Anterior cingulate cortex (tissue), 58 donors: Measurements from ENCODE around the gene MTHFS.

Experiments
- DNase-seq, 58 donors: peaks; one replicate each; lab custom pipeline; 2025; lab: John Stamatoyannopoulos, UW

MTHFS gene

GRCh38 chr15:79881254-79881653, 15.6 kb downstream of the MTHFS start:
- DNase-seq, result no peak

- no peak for DNase-seq
These were observed 18.6 kb downstream of the MTHFS start for GRCh38 chr15:79878078-79878705.

DNA sequence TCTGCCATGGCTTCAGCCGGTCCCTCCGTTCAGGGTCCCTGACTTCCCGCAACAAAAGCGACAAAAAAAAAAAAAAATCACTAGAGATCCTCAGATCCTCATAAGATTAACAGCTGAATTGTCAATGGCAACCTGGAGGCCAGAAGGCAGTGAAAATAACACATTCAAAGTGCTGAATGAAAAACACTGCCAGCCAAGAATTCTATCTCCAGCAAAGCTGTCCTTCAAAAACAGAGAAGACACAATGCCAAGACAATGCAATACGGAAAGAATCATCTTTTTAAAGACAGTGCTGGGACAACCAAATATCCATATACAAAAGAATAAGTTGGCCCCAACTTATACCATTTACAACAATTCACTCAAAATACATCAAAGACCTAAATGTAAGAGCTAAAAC, 21.6 kb downstream of the MTHFS start:
- DNase-seq, result no peak

DNA sequence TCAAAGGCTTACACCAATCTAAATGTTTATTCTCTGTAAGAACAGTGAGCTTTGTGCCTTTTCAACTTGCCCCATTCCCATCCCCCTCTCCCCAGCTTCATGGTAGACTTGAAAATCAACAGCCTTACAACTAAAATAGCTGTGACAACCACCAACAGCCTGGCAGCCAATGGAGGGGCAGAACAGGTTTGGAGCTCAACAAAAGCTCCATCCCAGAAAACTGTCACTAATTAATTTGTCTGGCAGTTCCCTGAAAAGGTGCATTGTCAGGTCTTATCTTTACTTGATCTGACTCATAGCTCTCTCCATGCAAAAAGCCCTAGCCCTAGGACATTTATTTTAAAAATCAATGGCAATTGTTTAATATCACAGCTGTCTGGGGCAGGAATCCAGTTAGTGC, 22.6 kb downstream of the MTHFS start:
- no peak for DNase-seq

- peak in 2 of 58 donors; percentile 4 to 23 for DNase-seq
These were observed 24.3 kb downstream of the MTHFS start for GRCh38 chr15:79872358-79873017.

GRCh38 chr15:79868554-79868953, 28.3 kb downstream of the MTHFS start:
- DNase-seq, result no peak

GRCh38 chr15:79863886-79864285, 32.9 kb downstream of the MTHFS start:
- no peak for DNase-seq

- no peak for DNase-seq
These were observed 34.6 kb downstream of the MTHFS start for GRCh38 chr15:79862191-79862590.

DNA sequence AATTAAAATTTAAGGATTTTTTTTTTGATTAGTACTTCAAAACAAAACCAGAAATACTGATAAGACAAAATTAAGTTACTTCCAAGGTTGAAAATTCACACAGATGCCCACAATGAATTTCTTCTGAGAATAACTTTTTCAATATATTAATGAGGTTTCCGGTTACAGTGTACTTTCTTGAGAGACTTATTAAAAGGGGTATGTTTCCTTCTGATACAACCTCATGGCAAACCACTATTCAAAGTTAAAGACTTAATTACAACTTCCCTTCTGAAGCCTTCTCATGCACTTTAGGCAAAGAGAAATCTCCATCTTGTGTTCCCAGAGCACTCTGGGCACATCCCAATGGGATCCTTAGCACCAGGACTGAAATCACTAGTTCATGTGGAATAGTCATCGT, 36.2 kb downstream of the MTHFS start:
- no peak for DNase-seq

GRCh38 chr15:79858469-79858868, 38.3 kb downstream of the MTHFS start:
- no peak for DNase-seq

GRCh38 chr15:79853492-79854328, 43.1 kb downstream of the MTHFS start:
- peak in 53 of 58 donors; percentile 3 to 78 (median 38) for DNase-seq

DNA sequence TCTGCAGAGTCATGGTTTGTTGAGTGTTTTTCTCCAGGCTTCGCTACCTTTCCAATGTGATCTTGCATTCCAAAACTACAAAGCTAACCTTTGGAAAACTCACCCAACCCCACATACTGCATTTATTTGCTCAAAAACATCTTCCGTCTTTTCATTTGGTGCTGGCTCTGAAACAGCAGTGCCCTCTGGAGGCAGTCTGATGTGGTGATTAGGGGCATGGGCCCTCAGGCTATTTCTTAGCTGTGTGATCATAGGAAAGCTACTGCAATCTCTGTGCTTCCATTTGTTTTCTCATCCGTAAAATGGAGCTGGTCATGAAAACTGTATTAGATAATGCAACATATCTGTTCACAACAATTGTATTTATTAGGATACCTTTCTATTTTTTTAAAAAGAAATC, 47.0 kb downstream of the MTHFS start:
- peak in 36 of 58 donors; percentile 1 to 51 (median 10) for DNase-seq

- DNase-seq, result no peak
These were observed 50.3 kb downstream of the MTHFS start for GRCh38 chr15:79846539-79846938.

GRCh38 chr15:79844221-79844620, 52.6 kb downstream of the MTHFS start:
- DNase-seq, result no peak

DNA sequence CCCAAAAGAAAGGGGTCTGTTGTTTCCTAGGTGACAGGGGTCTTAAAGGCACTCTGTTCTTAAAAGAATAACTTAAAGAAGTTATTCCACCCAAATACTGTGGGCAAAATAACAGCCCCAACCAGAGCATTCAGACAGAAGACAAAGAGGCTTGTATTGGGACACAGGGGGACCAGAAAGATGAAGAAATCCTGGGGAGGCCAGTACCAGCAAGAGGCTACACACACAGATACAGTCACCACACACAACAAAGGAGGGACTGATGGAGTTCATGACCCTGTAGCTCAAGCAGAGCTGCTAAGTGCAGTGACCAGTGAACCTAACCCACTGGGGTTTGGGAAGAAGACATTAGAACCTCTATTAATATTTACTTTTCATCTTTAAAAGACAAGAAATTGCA, 59.0 kb downstream of the MTHFS start:
- DNase-seq, result no peak

DNA sequence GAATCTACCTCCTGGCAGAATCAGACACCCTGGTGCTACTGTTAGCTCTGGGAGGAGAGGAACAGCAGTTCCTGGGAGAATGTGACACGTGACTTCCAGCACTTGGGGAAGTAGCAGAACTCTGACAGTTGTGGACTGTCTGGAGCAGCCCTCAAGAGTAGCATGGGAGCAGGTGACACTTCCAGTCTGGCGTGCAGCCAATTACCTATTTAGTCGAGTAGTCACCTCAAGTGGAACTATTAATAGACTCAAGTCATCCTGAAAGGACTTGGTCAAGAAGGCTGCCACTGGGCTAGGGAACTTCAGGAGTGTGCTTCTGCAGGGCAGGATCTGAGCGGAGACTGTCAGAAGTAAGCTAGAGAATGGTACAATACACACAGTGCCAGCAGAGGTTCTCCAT, 62.3 kb downstream of the MTHFS start:
- peak in 1 of 58 donors; percentile 6 for DNase-seq

GRCh38 chr15:79832367-79833120, 64.3 kb downstream of the MTHFS start:
- DNase-seq, result no peak

DNA sequence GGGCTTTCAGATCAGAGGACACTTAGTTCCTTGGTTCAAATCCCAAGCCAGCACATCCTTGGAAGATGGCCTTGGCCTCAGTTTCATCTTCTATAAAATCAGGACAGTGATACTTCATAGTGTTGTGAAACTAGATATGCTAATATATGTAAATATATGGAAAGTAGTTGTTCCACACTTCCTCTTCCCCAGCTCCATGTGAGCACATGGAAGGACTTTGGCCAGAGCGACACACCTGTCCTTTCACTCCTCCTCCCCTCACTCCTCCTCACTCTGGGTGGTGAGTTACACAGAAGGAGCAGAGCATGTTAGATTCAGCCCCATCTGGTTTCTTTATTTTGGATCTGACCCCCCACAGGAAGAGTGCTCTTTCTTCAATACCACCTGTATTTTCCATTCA, 65.2 kb downstream of the MTHFS start:
- DNase-seq, result no peak

GRCh38 chr15:79829950-79830349, 66.9 kb downstream of the MTHFS start:
- DNase-seq, result no peak

GRCh38 chr15:79828447-79828846, 68.4 kb downstream of the MTHFS start:
- no peak for DNase-seq

DNA sequence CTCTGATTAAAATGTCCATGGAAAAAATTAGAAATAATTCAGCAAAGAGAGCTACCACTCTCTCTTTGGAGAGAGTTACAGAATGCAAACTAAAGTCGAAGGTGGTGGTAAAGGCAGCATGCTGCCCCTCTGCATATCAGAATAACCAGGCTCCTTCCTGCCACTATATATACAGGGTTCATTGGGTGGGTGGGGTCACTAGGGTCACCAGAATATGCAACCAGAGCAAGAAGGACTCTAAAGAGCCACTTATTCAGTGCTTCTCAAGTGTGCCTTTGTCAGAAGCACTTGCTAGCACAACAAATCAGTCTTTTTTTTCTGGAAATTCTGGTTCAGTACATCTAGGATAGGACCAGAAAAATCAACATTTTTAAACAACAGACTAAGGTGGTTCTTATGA, 70.0 kb downstream of the MTHFS start:
- DNase-seq, result no peak
